ENCODE data around the gene PITPNM1.

PITPNM1 gene

GRCh38 chr11:67457453-67457852, 47.7 kb downstream of the PITPNM1 start:
- POLR2A ChIA-PET = no interaction called here
- CTCF ChIA-PET = no interaction called here
- Histone ChIP-seq H3K27me3 (replicated peaks in 2 of 5; ENCODE audit: control insufficient read depth in 4 of 5, insufficient read depth in 5 of 5, low read length in 4 of 5) (no peaks in the 10 kb centered on the region), H3K4me1 (ENCODE audit: control extremely low read depth in 1 of 4, control insufficient read depth in 4 of 4, insufficient read depth in 4 of 4, low read length in 3 of 4) (peaks cover 0 to 11% (median 5%) of the 10 kb centered on the region in 4 experiments), H3K4me3 (ENCODE audit: control insufficient read depth in 1 of 7, extremely low read depth in 1 of 7, insufficient read depth in 4 of 7, low read depth in 2 of 7, low read length in 6 of 7) (no peak overlapping the region), H3K36me3 (ENCODE audit: control insufficient read depth in 4 of 4, insufficient read depth in 4 of 4, low read length in 3 of 4) (no peaks in the 10 kb centered on the region), H3K9me3 (ENCODE audit: control extremely low read depth in 1 of 5, control insufficient read depth in 4 of 5, insufficient read depth in 2 of 5, low read depth in 1 of 5, low read length in 4 of 5) (no peaks in the 10 kb centered on the region), H3K27ac (ENCODE audit: insufficient read depth in 1 of 2, low read depth in 1 of 2, low read length in 2 of 2, poor library complexity in 1 of 2, severe bottlenecking in 2 of 2) (no peak overlapping the region)
- DNase-seq = no peak
- WGBS (ENCODE audit: insufficient coverage) = 96% methylated on average over 10 of the region's 12 CpGs

DNA sequence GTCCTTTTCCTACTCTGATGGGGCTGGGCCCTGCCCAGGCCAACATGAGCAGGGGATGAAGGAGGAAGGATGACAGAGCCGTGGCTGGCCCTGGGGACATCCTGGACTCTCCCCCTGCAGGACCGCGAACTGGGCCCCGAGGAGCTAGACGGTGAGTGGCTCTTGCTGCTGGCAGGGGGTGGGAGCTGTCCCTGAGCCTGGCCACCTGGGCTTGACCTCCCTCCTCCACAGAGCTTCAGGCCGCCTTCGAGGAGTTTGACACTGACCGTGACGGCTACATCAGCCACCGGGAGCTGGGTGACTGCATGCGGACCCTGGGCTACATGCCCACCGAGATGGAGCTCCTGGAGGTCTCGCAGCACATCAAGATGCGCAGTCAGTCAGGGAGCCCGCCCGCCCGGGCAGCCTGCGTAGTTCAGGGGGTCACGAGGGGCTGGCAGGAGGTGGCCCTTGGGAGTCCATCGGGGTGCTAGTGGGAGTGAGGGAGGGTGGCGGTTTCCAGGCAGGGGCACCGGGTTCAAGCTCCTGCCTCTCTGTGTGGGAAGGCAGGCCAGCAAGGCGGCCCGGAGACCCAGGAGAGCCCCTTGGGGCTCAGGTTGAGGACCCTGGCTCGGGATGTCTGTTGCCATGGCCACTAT, 49.0 kb downstream of the PITPNM1 start:
- POLR2A ChIA-PET = interaction anchor here (0.6 kb wide), 1 partner anchor 10 kb away, joined by 4 read pairs; no protein-coding TSS in a partner anchor
- no peaks in the 10 kb centered on the region for H3K27me3 ChIP-seq (replicated peaks in 2 of 5; ENCODE audit: control insufficient read depth in 4 of 5, insufficient read depth in 5 of 5, low read length in 4 of 5)
- WGBS (ENCODE audit: insufficient coverage) = 93% methylated on average over 19 of the region's 25 CpGs
- H3K27ac ChIP-seq (ENCODE audit: insufficient read depth in 1 of 2, low read depth in 1 of 2, low read length in 2 of 2, poor library complexity in 1 of 2, severe bottlenecking in 2 of 2) = no peak overlapping the region
- H3K36me3 ChIP-seq (ENCODE audit: control insufficient read depth in 4 of 4, insufficient read depth in 4 of 4, low read length in 3 of 4) = no peaks in the 10 kb centered on the region
- no peak for DNase-seq
- H3K4me3 ChIP-seq (ENCODE audit: control insufficient read depth in 1 of 7, extremely low read depth in 1 of 7, insufficient read depth in 4 of 7, low read depth in 2 of 7, low read length in 6 of 7) = no peak overlapping the region
- CTCF ChIA-PET = no interaction called here
- no peaks in the 10 kb centered on the region for H3K9me3 ChIP-seq (ENCODE audit: control extremely low read depth in 1 of 5, control insufficient read depth in 4 of 5, insufficient read depth in 2 of 5, low read depth in 1 of 5, low read length in 4 of 5)
- peaks cover 0 to 11% (median 5%) of the 10 kb centered on the region in 4 experiments for H3K4me1 ChIP-seq (ENCODE audit: control extremely low read depth in 1 of 4, control insufficient read depth in 4 of 4, insufficient read depth in 4 of 4, low read length in 3 of 4)

DNA sequence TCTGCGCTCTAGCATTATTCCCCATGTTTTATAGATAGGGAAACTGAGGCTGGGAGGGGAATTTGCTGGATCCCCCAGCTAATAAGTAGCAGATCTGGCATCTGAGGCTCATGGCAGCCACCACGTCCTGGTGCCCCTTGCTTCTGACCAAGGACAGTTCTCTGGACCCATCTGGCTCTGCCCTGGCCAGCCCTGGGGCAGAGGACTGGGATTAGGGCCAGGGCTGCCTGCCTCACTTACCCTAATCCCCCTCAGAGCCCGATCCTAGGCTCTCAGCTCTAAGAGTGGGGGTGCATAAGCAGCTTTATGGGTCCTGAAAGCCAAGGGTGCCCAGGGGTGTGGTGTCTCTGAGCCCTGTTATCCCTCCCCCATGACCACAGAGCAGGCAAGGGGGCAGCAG, 50.1 kb downstream of the PITPNM1 start, which contains the start of gene CABP4:
Gene CABP4 (plus strand): TSS at position 301 of the 400 bp plus-strand sequence. CDS start 70 bp downstream, at position 371.
- CTCF ChIA-PET = interaction anchor here (0.6 kb wide), 1 partner anchor 315 kb away, joined by 3 read pairs; no protein-coding TSS in a partner anchor

DNA sequence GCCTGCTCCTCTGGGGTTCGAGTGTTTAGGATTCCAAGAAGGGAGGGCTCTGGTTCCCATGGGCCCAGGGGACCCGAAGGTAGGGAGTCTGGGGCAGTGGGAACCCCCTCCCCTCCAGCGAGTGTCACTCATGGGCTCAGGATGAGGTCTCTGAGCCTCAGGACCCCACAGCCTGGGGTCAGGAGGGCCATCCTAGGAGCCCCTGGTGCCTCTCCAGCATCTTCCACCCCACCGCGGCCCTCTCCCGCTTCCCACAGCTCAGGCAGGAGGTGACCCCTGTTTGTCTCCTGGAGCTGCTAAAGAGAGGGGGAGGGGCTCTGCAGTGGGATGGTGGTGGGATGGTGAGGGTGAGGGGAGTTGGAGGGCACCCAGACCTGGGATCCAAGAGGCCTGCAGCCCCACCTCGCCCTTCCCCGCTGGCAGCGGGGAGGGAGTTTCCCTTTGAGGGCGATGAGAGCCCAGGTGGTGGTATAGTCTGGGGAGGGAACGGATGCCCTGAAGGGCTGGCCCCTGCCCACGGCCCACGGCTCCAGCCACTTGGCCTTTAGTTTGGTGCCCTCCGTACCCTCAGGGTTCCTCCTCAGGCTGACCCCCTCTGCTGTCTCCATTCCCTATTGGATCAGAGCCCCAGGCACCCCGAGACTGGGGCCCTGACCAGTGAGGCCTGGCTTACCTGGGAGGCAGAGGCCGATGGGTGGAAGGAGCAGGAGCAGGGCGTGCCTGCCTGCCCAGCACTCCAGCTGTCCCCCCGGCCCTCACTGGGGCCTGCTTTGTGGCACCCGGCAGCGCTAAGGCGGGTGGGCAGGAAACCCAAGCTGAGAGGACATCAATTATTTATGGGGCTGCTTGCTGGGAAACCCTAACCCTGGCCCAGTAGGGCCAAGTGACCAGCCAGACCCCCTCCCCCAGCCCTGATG, 51.1 kb downstream of the PITPNM1 start:
- Histone ChIP-seq H3K27ac (ENCODE audit: insufficient read depth in 1 of 2, low read depth in 1 of 2, low read length in 2 of 2, poor library complexity in 1 of 2, severe bottlenecking in 2 of 2) (no peak overlapping the region), H3K4me3 (ENCODE audit: control insufficient read depth in 1 of 7, extremely low read depth in 1 of 7, insufficient read depth in 4 of 7, low read depth in 2 of 7, low read length in 6 of 7) (no peak overlapping the region), H3K27me3 (replicated peaks in 2 of 5; ENCODE audit: control insufficient read depth in 4 of 5, insufficient read depth in 5 of 5, low read length in 4 of 5) (no peaks in the 10 kb centered on the region), H3K36me3 (ENCODE audit: control insufficient read depth in 4 of 4, insufficient read depth in 4 of 4, low read length in 3 of 4) (no peaks in the 10 kb centered on the region), H3K9me3 (ENCODE audit: control extremely low read depth in 1 of 5, control insufficient read depth in 4 of 5, insufficient read depth in 2 of 5, low read depth in 1 of 5, low read length in 4 of 5) (no peaks in the 10 kb centered on the region), H3K4me1 (ENCODE audit: control extremely low read depth in 1 of 4, control insufficient read depth in 4 of 4, insufficient read depth in 4 of 4, low read length in 3 of 4) (peaks cover 0 to 21% (median 17%) of the 10 kb centered on the region in 4 experiments)
- 68% methylated on average over 13 of the region's 21 CpGs for WGBS (ENCODE audit: insufficient coverage)
- POLR2A ChIA-PET = no interaction called here
- DNase-seq = no peak
- CTCF ChIA-PET = interaction anchor here (0.6 kb wide), 1 partner anchor 314 kb away, joined by 3 read pairs; no protein-coding TSS in a partner anchor

More for the DNA sequence above, 50.1 kb downstream of the PITPNM1 start, which contains the start of gene CABP4:
- no peak for DNase-seq
- Histone ChIP-seq H3K27me3 (replicated peaks in 2 of 5; ENCODE audit: control insufficient read depth in 4 of 5, insufficient read depth in 5 of 5, low read length in 4 of 5) (no peaks in the 10 kb centered on the region), H3K9me3 (ENCODE audit: control extremely low read depth in 1 of 5, control insufficient read depth in 4 of 5, insufficient read depth in 2 of 5, low read depth in 1 of 5, low read length in 4 of 5) (no peaks in the 10 kb centered on the region), H3K27ac (ENCODE audit: insufficient read depth in 1 of 2, low read depth in 1 of 2, low read length in 2 of 2, poor library complexity in 1 of 2, severe bottlenecking in 2 of 2) (no peak within 1 kb of the TSS), H3K4me3 (ENCODE audit: control insufficient read depth in 1 of 7, extremely low read depth in 1 of 7, insufficient read depth in 4 of 7, low read depth in 2 of 7, low read length in 6 of 7) (no peak within 1 kb of the TSS), H3K4me1 (ENCODE audit: control extremely low read depth in 1 of 4, control insufficient read depth in 4 of 4, insufficient read depth in 4 of 4, low read length in 3 of 4) (peaks cover 0 to 15% (median 11%) of the 10 kb centered on the region in 4 experiments), H3K36me3 (ENCODE audit: control insufficient read depth in 4 of 4, insufficient read depth in 4 of 4, low read length in 3 of 4) (no peaks in the 10 kb centered on the region)
- POLR2A ChIA-PET = no interaction called here
- 100% methylated on average over 1 of the region's 3 CpGs for WGBS (ENCODE audit: insufficient coverage)

- ChIA-PET CTCF (no interaction called here), POLR2A (interaction anchor here (0.7 kb wide), 1 partner anchor 67 kb away, joined by 3 read pairs; no protein-coding TSS in a partner anchor)
- no peaks in the 10 kb centered on the region for H3K27me3 ChIP-seq (replicated peaks in 2 of 5; ENCODE audit: control insufficient read depth in 4 of 5, insufficient read depth in 5 of 5, low read length in 4 of 5)
- H3K4me3 ChIP-seq (ENCODE audit: control insufficient read depth in 1 of 7, extremely low read depth in 1 of 7, insufficient read depth in 4 of 7, low read depth in 2 of 7, low read length in 6 of 7) = no peak within 1 kb of the TSS
- 95% methylated on average over 30 of the region's 33 CpGs for WGBS (ENCODE audit: insufficient coverage)
- DNase-seq = no peak
- peaks cover 0 to 23% (median 18%) of the 10 kb centered on the region in 4 experiments for H3K4me1 ChIP-seq (ENCODE audit: control extremely low read depth in 1 of 4, control insufficient read depth in 4 of 4, insufficient read depth in 4 of 4, low read length in 3 of 4)
- no peak within 1 kb of the TSS for H3K27ac ChIP-seq (ENCODE audit: insufficient read depth in 1 of 2, low read depth in 1 of 2, low read length in 2 of 2, poor library complexity in 1 of 2, severe bottlenecking in 2 of 2)
- no peaks in the 10 kb centered on the region for H3K36me3 ChIP-seq (ENCODE audit: control insufficient read depth in 4 of 4, insufficient read depth in 4 of 4, low read length in 3 of 4)
- no peaks in the 10 kb centered on the region for H3K9me3 ChIP-seq (ENCODE audit: control extremely low read depth in 1 of 5, control insufficient read depth in 4 of 5, insufficient read depth in 2 of 5, low read depth in 1 of 5, low read length in 4 of 5)
Observed at GRCh38 chr11:67452141-67452952, 52.8 kb downstream of the PITPNM1 start, which contains the start of gene GPR152. GPR152 (minus strand) TSS chr11:67452729; CDS start chr11:67452724, 5 bp downstream.

- CTCF ChIA-PET = interaction anchor here (2.5 kb wide), 1 partner anchor 64 kb away, joined by 7 read pairs; no protein-coding TSS in a partner anchor
- no peak for DNase-seq
- H3K36me3 ChIP-seq (ENCODE audit: control insufficient read depth in 4 of 4, insufficient read depth in 4 of 4, low read length in 3 of 4) = no peaks in the 10 kb centered on the region
- H3K4me3 ChIP-seq (ENCODE audit: control insufficient read depth in 1 of 7, extremely low read depth in 1 of 7, insufficient read depth in 4 of 7, low read depth in 2 of 7, low read length in 6 of 7) = no peak overlapping the region
- peaks cover 0 to 23% (median 18%) of the 10 kb centered on the region in 4 experiments for H3K4me1 ChIP-seq (ENCODE audit: control extremely low read depth in 1 of 4, control insufficient read depth in 4 of 4, insufficient read depth in 4 of 4, low read length in 3 of 4)
- H3K27me3 ChIP-seq (replicated peaks in 2 of 5; ENCODE audit: control insufficient read depth in 4 of 5, insufficient read depth in 5 of 5, low read length in 4 of 5) = no peaks in the 10 kb centered on the region
- H3K27ac ChIP-seq (ENCODE audit: insufficient read depth in 1 of 2, low read depth in 1 of 2, low read length in 2 of 2, poor library complexity in 1 of 2, severe bottlenecking in 2 of 2) = no peak overlapping the region
- POLR2A ChIA-PET = no interaction called here
- H3K9me3 ChIP-seq (ENCODE audit: control extremely low read depth in 1 of 5, control insufficient read depth in 4 of 5, insufficient read depth in 2 of 5, low read depth in 1 of 5, low read length in 4 of 5) = no peaks in the 10 kb centered on the region
- 98% methylated on average over 12 of the region's 14 CpGs for WGBS (ENCODE audit: insufficient coverage)
Observed at GRCh38 chr11:67451658-67451976, 53.5 kb downstream of the PITPNM1 start.
